GM12878 (cell line): Measurements from ENCODE around the gene ATP2A3. TPM values are rescaled to one million over a fixed set of nuclear protein-coding genes. Genes with fewer than 3 reads are reported as not detected.

Experiments used
- ATAC-seq: fragments of 200-7000 bp; cut with Tn5 transposase; 3 replicates; pipeline ENCODE4 v1.9.1; 2020; ENCODE audit warnings: mild to moderate bottlenecking, moderate library complexity
- BruUV-seq: library from RNA; stranded (reverse); fragments of 400-500 nt; replicated peaks from 2 replicates; lab custom pipeline; 2021; lab: Mats Ljungman, UMichigan
- CTCF ChIA-PET: fragments of 300-600 bp; sonication (Branson Sonifier 250); formaldehyde crosslinking; extraction: SDS; loops from one replicate; lab custom pipeline; 2021; ENCODE audit warnings: inconsistent platforms; lab: Yijun Ruan, JAX
- POLR2A ChIA-PET: fragments of 350-600 bp; formaldehyde crosslinking; extraction: SDS; loops from one replicate; lab custom pipeline; 2021; ENCODE audit warnings: inconsistent platforms; lab: Charles Lee
- RAD21 ChIA-PET: fragments of 300-600 bp; sonication (Branson Sonifier 250); formaldehyde crosslinking; loops from one replicate; lab custom pipeline; 2023; ENCODE audit warnings: antibody characterized with exemption; ENCODE audit not compliant: unreplicated experiment; lab: Charles Lee
- SMC1A ChIA-PET: fragments of 300-600 bp; sonication (Branson Sonifier 250); formaldehyde crosslinking; loops from one replicate; lab custom pipeline; 2023; ENCODE audit not compliant: unreplicated experiment, uncharacterized antibody; lab: Charles Lee
- DNase-seq: peaks from one replicate; pipeline ENCODE4 v3.0.0-alpha.2; 2011; ENCODE audit warnings: low read depth, low spot score
- FAIRE-seq: peaks from 3 replicates; lab custom pipeline; 2011; peaks lifted over from hg19 to GRCh38; lab: Jason Lieb, UNC
- H2AFZ ChIP-seq: 2 replicates; pipeline ENCODE4 v1.6.0; 2011; ENCODE audit warnings: low read depth, low read length, control low read depth; ENCODE audit not compliant: control insufficient read depth
- H3K27ac ChIP-seq: 2 replicates; pipeline ENCODE4 v1.5.1; 2011; ENCODE audit warnings: control low read depth; ENCODE audit not compliant: control insufficient read depth, insufficient read depth
- H3K27me3 ChIP-seq, 2 experiments: replicated peaks in 1 of 2; 2 replicates each; pipeline versions ENCODE4 v1.6.0 to v1.6.1; 2011; ENCODE audit warnings: low read length in 1 of 2; ENCODE audit not compliant: control insufficient read depth in 2 of 2, insufficient read depth in 2 of 2
- H3K36me3 ChIP-seq, 2 experiments: 2 replicates each; pipeline ENCODE4 v1.5.1; 2011; ENCODE audit warnings: low read length in 1 of 2; ENCODE audit not compliant: control insufficient read depth in 2 of 2, insufficient read depth in 2 of 2
- H3K4me1 ChIP-seq: 2 replicates; pipeline ENCODE4 v1.6.1; 2011; ENCODE audit warnings: mild to moderate bottlenecking, low read length, moderate library complexity, mixed read lengths; ENCODE audit not compliant: control insufficient read depth, insufficient read depth
- H3K4me2 ChIP-seq: 2 replicates; pipeline ENCODE4 v1.6.0; 2011; ENCODE audit warnings: control low read depth; ENCODE audit not compliant: control insufficient read depth, insufficient read depth
- H3K4me3 ChIP-seq: fragments of 200-600 bp; sonication (generic); 2 replicates; pipeline ENCODE4 v1.5.1; 2016
- H3K79me2 ChIP-seq: 2 replicates; pipeline ENCODE4 v1.6.0; 2011; ENCODE audit warnings: low read length; ENCODE audit not compliant: control insufficient read depth, insufficient read depth
- H3K9ac ChIP-seq: 2 replicates; pipeline ENCODE4 v1.8.0; 2011; ENCODE audit warnings: low read length, control low read depth, mixed read lengths; ENCODE audit not compliant: control insufficient read depth, insufficient read depth
- H3K9me3 ChIP-seq: replicated peaks from 3 replicates; pipeline ENCODE4 v1.5.1; 2011; ENCODE audit warnings: mild to moderate bottlenecking, low read length; ENCODE audit not compliant: control insufficient read depth, insufficient read depth
- H4K20me1 ChIP-seq: 2 replicates; pipeline ENCODE4 v1.6.0; 2011; ENCODE audit not compliant: control insufficient read depth, insufficient read depth
- BCL11A ChIP-seq: IDR thresholded peaks from 2 replicates; pipeline ENCODE4 v1.6.1; 2011; ENCODE audit warnings: low read depth, low read length
- FOXM1 ChIP-seq: IDR thresholded peaks from 2 replicates; pipeline ENCODE4 v1.6.1; 2012; ENCODE audit warnings: low read depth, mild to moderate bottlenecking, inconsistent platforms, low read length, moderate library complexity
- HCFC1 ChIP-seq: fragments of 150-350 bp; IDR thresholded peaks from 2 replicates; pipeline ENCODE4 v1.6.1; 2014; ENCODE audit warnings: low read length
- HDAC6 ChIP-seq: fragments of 200-600 bp; sonication (generic); IDR thresholded peaks from one replicate; pipeline ENCODE4 v1.8.0; 2017; ENCODE audit warnings: antibody characterized with exemption; ENCODE audit not compliant: unreplicated experiment
- KAT2A ChIP-seq: conservative IDR thresholded peaks from 2 replicates; pipeline ENCODE4 v1.6.1; 2011; ENCODE audit warnings: low read depth, low read length; ENCODE audit not compliant: control insufficient read depth
- NFYB ChIP-seq: IDR thresholded peaks from 2 replicates; pipeline ENCODE4 v1.6.1; 2011; ENCODE audit warnings: low read depth, mild to moderate bottlenecking, low read length, improper control_type of control experiment, moderate library complexity; ENCODE audit not compliant: insufficient read depth
- SREBF1 ChIP-seq: IDR thresholded peaks from 2 replicates; pipeline ENCODE4 v1.6.1; 2012; ENCODE audit warnings: mild to moderate bottlenecking, low read length
- WGBS: methylation state at CpG from one replicate; pipeline ENCODE4 v1.1.6; 2016; ENCODE audit warnings: low lambda C conversion rate; ENCODE audit not compliant: insufficient replicate concordance, insufficient coverage; ENCODE audit errors: missing lambda C conversion rate; 5-methylcytosine and 5-hydroxymethylcytosine counted together
- in situ Hi-C: fragments of 300-500 bp; cut with MboI; formaldehyde crosslinking; loops from 9 replicates; pipeline ENCODE4 v1.14.3; 2018; ENCODE audit warnings: mixed read lengths
- intact Hi-C: fragments of 100-400 bp; cut with micrococcal nuclease; formaldehyde crosslinking; loops from one replicate; pipeline ENCODE4 v1.14.2; 2022; ENCODE audit not compliant: unreplicated experiment
- polyA plus RNA-seq, 11 experiments: library from polyadenylated mRNA; depleted of rRNA in 4 of 11; unstranded in 6 of 11; stranded (reverse) in 5 of 11; fragments of >200 nt; fragmentation: Nextera tagmentation in 4 of 11; fragmentation: Illumina TruSeq in 1 of 11; extraction: Ambion mirVana in 4 of 11; extraction: Trizol in 1 of 11; gene quantifications; 1 replicate in 1 of 11; 2 replicates in 10 of 11; pipeline versions ENCODE4 v1.2.1 to v1.2.3, GENCODE V29; 2011 to 2016; ENCODE audit warnings: inconsistent platforms in 2 of 11, missing spikeins in 2 of 11, low read depth in 1 of 11
- total RNA-seq, 4 experiments: library from RNA; depleted of rRNA in 3 of 4; stranded (reverse); fragments of >200 nt in 3 of 4; fragmentation: Illumina TruSeq in 1 of 4; extraction: Trizol in 1 of 4; gene quantifications; 2 replicates each; pipeline versions ENCODE4 v1.2.1 to v1.2.3, GENCODE V29; 2013 to 2021
- TF ChIP-seq, protein P1 (sequence below): fragments of 450-650 bp; formaldehyde crosslinking; IDR thresholded peaks from 2 replicates; pipeline ENCODE4 v1.4.0; 2020; ENCODE audit warnings: mild to moderate bottlenecking, moderate library complexity
- TF ChIP-seq, protein P2 (sequence below): fragments of 450-650 bp; IDR thresholded peaks from 2 replicates; pipeline ENCODE4 v1.6.1; 2017; ENCODE audit warnings: mild to moderate bottlenecking, moderate library complexity
- TF ChIP-seq, protein P3 (sequence below): fragments of 450-650 bp; IDR thresholded peaks from 2 replicates; pipeline ENCODE4 v1.6.1; 2018; ENCODE audit warnings: mild to moderate bottlenecking, low read depth, moderate library complexity; ENCODE audit not compliant: partially characterized antibody

Gene ATP2A3
- total and polyA plus RNA-seq, 10 of the 15 experiments (the other 5 are each of a cell fraction or from before 2014, with no cell fraction given): 1.0 to 99.2 (median 37.9) TPM

DNA sequence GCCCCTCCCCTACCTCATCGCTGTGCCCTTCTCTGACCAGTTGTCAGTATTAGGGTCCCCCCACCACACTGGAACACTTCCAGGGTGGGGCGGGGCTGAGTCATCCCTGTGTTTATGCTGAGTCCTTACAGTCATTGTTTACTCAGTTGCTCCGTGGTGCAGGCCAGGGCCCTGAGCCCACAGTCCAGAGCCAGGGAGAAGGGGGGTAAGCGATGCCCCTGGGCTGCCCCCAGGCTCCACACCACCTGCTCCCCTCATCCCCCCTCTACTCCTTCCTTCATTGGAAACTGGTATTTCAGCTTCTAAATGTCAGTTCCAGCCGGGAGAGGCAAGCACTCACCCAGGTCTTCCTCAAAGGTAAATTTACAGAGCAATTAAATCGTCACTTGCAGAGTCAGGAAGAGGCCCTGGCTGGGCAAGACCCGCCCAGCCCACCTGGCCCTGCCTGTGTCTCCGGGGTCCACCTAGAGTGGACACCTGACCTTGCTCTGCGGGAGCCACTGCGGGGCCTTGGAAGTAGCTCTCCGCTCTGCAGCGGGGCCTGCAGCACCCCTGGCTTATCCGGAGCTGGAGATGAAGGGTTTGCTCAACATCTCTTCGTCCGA is 4.8 kb downstream of the ATP2A3 start:
- no peaks in the 10 kb centered on the region for H3K9me3 ChIP-seq
- no peaks in the 10 kb centered on the region; the same call in 1 of the 2 replicates for H4K20me1 ChIP-seq
- SMC1A ChIA-PET: no interaction called here
- TF ChIP-seq, protein P1, sequence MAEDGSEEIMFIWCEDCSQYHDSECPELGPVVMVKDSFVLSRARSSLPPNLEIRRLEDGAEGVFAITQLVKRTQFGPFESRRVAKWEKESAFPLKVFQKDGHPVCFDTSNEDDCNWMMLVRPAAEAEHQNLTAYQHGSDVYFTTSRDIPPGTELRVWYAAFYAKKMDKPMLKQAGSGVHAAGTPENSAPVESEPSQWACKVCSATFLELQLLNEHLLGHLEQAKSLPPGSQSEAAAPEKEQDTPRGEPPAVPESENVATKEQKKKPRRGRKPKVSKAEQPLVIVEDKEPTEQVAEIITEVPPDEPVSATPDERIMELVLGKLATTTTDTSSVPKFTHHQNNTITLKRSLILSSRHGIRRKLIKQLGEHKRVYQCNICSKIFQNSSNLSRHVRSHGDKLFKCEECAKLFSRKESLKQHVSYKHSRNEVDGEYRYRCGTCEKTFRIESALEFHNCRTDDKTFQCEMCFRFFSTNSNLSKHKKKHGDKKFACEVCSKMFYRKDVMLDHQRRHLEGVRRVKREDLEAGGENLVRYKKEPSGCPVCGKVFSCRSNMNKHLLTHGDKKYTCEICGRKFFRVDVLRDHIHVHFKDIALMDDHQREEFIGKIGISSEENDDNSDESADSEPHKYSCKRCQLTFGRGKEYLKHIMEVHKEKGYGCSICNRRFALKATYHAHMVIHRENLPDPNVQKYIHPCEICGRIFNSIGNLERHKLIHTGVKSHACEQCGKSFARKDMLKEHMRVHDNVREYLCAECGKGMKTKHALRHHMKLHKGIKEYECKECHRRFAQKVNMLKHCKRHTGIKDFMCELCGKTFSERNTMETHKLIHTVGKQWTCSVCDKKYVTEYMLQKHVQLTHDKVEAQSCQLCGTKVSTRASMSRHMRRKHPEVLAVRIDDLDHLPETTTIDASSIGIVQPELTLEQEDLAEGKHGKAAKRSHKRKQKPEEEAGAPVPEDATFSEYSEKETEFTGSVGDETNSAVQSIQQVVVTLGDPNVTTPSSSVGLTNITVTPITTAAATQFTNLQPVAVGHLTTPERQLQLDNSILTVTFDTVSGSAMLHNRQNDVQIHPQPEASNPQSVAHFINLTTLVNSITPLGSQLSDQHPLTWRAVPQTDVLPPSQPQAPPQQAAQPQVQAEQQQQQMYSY (CRISPR knock-in tag): no peak
- TF ChIP-seq BCL11A (no peak), HCFC1 (no peak), SREBF1 (no peak), KAT2A (no peak), NFYB (no peak), FOXM1 (no peak), HDAC6 (no peak)
- TF ChIP-seq, protein P2, sequence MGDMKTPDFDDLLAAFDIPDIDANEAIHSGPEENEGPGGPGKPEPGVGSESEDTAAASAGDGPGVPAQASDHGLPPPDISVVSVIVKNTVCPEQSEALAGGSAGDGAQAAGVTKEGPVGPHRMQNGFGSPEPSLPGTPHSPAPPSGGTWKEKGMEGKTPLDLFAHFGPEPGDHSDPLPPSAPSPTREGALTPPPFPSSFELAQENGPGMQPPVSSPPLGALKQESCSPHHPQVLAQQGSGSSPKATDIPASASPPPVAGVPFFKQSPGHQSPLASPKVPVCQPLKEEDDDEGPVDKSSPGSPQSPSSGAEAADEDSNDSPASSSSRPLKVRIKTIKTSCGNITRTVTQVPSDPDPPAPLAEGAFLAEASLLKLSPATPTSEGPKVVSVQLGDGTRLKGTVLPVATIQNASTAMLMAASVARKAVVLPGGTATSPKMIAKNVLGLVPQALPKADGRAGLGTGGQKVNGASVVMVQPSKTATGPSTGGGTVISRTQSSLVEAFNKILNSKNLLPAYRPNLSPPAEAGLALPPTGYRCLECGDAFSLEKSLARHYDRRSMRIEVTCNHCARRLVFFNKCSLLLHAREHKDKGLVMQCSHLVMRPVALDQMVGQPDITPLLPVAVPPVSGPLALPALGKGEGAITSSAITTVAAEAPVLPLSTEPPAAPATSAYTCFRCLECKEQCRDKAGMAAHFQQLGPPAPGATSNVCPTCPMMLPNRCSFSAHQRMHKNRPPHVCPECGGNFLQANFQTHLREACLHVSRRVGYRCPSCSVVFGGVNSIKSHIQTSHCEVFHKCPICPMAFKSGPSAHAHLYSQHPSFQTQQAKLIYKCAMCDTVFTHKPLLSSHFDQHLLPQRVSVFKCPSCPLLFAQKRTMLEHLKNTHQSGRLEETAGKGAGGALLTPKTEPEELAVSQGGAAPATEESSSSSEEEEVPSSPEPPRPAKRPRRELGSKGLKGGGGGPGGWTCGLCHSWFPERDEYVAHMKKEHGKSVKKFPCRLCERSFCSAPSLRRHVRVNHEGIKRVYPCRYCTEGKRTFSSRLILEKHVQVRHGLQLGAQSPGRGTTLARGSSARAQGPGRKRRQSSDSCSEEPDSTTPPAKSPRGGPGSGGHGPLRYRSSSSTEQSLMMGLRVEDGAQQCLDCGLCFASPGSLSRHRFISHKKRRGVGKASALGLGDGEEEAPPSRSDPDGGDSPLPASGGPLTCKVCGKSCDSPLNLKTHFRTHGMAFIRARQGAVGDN: no peak
- TF ChIP-seq, protein P3, sequence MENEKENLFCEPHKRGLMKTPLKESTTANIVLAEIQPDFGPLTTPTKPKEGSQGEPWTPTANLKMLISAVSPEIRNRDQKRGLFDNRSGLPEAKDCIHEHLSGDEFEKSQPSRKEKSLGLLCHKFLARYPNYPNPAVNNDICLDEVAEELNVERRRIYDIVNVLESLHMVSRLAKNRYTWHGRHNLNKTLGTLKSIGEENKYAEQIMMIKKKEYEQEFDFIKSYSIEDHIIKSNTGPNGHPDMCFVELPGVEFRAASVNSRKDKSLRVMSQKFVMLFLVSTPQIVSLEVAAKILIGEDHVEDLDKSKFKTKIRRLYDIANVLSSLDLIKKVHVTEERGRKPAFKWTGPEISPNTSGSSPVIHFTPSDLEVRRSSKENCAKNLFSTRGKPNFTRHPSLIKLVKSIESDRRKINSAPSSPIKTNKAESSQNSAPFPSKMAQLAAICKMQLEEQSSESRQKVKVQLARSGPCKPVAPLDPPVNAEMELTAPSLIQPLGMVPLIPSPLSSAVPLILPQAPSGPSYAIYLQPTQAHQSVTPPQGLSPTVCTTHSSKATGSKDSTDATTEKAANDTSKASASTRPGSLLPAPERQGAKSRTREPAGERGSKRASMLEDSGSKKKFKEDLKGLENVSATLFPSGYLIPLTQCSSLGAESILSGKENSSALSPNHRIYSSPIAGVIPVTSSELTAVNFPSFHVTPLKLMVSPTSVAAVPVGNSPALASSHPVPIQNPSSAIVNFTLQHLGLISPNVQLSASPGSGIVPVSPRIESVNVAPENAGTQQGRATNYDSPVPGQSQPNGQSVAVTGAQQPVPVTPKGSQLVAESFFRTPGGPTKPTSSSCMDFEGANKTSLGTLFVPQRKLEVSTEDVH: no peak
- CTCF ChIA-PET: no interaction called here
- 76% methylated on average over 15 of the region's 15 CpGs for WGBS
- BruUV-seq: no TSS peak
- DNase-seq (no peak), FAIRE-seq (no peak), ATAC-seq (no peak)
- no peak overlapping the region for H3K27ac ChIP-seq
- H3K27me3 ChIP-seq: no peaks in the 10 kb centered on the region
- in situ Hi-C loops (no loop called here), intact Hi-C loops (no loop called here)
- H3K4me3 ChIP-seq: no peak overlapping the region
- no peak overlapping the region for H2AFZ ChIP-seq
- POLR2A ChIA-PET: no interaction called here
- H3K9ac ChIP-seq: no peak overlapping the region
- H3K79me2 ChIP-seq: peaks cover 46% of the 10 kb centered on the region
- H3K4me2 ChIP-seq: no peak overlapping the region
- peaks cover 1 to 9% of the 10 kb centered on the region in 2 experiments; a peak in 2 of 4 replicates for H3K36me3 ChIP-seq
- RAD21 ChIA-PET: interaction anchor here (1.2 to 4.3 kb wide), 2 partner anchors 46 to 222 kb away, joined by 3 to 26 read pairs; no protein-coding TSS in a partner anchor
- peaks cover 29% of the 10 kb centered on the region for H3K4me1 ChIP-seq
